ENCODE data around the gene IPO4.
"Not testable (repeated sequence)": the region's sequence is repeated elsewhere in the genome, so short reads cannot be mapped to it uniquely, and the experiment has no call there.

The IPO4 gene

GRCh38 chr14:24188251-24189058, at the start of gene IPO4:
Gene IPO4 (minus strand): TSS chr14:24188816. CDS start chr14:24188787, 29 bp downstream.
- peak; percentile 93 to 94 for DNase-seq

DNA sequence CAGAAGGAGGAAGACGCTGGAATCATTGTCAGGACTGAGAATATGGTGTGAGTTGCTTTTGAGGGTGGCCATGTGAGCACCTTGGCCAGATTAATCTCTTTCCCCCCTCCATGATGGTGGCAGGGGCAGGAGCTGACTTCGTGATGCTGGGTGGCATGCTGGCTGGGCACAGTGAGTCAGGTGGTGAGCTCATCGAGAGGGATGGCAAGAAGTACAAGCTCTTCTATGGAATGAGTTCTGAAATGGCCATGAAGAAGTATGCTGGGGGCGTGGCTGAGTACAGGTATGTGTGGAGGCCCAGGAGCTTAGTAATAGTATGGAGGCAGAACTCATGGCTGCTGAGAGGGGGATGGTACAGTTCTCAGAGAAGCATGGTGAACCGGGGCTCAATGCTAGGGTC, 49.5 kb upstream of the IPO4 start:
- DNase-seq, result no peak

DNA sequence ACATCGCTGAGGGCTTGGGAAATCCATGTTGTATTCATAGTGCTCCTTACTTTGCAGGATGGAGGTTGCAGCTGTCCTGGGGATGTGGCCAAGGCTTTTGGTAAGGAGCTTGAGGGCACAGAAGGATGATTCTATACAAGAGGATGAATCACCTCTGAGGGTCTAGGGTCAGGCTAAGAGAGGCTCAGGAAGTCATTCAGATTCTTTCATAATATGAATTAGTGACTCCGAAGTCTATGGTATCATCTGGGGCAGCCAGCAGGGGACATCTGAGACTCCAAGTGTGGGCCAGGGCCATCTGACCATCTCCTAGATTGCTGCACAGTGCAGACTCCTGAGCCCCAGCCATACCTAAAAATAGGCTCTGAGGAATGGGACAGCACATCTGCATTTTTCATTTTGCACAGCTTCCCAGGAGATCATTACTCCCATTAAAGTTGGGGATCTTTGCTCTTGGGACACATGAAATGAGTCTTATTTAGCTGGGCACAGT, 48.9 kb upstream of the IPO4 start:
- no peak for DNase-seq

DNA sequence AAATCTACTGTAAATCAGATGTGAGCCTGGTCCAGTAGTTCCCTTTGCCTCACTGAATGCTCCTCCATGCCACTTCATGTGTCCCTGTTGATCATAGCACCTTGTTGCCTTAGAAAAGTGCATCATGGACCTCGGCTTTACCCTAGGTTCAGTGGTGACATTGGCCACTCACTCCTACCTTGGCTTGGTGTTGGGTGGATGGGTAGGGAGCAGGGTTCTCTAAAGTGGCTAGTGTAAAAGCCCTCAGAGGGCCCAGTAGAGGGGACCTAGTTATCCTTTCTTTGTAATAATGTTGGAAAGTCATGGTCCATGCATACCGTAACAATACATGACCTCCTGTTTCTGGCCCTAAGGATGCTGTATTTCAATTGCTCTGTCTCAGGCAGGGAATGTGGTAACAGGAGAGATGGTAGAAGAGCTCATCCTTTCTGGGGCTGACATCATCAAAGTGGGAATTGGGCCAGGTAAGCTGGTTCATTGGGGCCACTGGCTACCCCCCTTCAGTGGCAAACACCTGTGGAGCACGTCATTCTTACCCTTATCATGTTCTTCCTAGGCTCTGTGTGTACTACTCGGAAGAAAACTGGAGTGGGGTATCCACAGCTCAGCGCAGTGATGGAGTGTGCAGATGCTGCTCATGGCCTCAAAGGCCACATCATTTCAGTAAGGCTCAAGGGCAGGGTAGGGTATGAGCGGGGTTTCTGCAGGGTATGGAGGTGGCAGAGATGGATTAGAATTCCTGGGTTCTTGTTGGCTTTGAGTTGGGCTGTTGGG, 48.3 kb upstream of the IPO4 start:
- DNase-seq, result no peak

DNA sequence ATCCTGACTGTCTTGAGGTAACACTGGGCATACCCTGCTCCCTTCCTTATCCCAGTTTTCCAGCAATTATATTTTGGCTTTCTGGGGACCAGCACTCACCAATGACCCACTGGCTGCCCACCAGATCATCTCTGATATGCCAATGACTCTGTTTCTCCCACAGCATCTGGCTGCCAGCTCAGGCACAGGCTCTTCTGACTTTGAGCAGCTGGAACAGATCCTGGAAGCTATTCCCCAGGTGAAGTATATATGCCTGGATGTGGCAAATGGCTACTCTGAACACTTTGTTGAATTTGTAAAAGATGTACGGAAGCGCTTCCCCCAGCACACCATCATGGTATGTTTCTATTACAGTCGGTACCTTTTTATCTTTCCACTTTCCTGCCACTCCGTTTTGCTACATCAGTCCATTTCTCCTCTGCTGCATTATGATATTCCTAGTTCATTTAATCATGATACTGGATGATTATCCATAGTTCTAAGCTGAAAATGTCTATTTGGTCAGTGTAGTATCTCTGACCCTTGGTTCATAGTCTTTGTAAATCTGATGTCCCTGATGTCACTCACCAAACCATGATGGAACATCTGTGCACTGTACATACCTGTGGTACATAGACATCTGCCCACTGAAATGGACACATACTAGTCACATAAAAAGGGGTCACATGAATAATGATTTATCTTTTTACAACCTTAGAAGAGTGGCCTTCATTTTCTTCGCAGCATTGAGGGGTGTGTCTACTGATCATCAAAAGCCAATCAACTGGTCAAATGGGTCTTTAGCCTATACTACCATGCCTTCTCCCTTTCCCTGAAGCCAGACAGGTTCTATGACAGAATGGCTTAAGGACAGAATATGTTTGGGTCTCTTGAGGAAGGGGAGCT, 47.4 kb upstream of the IPO4 start:
- DNase-seq, result no peak

DNA sequence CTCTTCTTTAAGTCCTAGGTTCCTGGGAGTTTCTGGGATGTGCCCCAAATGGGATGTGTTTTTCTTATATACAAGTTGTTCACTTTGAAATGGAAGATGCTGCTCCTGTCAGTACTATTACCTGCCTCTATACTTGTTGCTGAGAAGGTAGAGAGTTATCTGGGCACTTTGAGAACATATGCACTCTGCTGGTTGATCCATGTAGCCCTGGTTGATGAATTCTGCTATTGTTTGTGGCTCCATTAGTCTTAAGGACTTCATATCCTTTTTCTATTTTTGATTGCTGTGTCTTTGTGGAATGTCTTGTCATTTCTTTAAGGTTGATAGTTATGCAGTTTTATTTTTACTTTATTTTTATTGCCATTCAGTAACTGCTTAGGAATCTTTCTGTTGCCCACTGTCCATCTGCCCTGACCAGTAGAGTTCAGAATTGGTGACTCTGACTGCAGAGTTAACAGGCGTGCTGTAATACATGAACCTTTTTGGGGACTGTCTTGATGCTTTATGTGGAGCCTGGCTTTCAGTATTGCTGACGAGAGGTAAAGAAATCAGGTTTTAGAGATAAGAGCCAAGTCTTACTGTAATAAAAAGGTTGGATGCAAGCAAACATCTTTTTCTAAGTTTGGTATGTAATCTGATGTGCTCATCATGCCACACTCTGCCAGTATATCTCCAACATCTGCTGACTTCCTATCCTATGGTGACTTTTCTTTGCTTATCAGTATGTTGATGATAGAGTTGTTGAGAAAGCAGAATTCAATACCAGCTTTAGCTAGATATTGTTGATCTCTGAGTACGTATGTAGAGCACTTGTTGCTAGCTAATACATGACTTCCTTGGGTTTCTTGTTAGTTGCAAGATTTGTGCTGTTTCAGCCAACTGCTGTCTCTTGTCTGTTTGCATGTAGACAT, 45.7 kb upstream of the IPO4 start:
- DNase-seq, result no peak

DNA sequence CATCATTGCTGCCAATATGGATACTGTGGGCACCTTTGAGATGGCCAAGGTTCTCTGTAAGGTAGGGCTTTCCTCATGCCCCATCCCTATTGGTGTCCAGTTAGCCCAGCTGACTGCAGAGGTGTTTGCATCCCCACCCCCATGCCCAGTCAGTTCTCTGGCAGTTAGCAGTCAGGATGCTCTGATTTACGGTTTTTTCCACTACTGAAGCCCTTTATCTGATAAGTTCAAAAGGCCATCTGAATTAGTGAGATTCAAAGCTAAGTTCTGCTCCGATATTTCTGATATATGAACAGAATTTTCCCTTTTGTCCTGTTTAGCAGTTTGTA, 44.9 kb upstream of the IPO4 start:
- peak in 1 of 2 experiments; percentile 20 for DNase-seq

DNA sequence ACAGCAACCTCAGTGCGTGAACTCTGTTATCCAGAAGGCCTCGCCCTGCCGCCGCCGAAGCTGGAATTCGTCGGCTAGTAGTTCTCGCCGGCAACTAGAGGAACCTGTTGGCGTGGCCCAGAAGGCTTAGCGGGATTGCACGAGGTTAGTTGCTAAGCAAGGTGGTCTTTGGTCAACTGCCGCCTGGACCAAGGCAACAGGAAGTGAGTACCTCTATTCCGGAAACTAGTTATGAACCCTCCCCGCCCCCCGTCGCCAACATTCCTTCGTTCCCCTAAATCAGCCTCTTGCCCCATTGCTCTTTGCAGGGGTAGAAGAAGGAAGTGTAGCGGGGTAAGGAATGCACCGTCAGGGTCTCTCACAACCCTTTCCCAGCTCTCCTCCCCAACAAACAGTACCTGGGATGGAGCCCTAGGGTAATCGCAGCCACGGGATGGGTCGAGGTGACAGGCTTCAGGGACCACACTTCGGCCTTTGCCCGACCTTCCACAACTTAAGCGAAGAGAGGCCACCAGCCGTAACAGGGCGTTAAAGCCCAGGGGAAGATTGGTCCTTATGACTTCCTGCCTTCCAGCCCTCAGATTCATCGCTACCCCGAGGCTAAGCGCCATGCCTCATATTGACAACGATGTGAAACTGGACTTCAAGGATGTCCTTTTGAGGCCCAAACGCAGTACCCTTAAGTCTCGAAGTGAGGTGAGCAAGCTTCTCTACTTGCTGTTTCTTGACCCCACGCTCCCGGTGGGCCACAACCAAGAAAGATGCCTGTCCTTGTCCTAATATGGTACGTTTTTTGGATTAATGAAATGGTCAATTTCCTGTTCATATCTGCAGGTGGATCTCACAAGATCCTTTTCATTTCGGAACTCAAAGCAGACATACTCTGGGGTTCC, 44.3 kb upstream of the IPO4 start, which contains the start of gene GMPR2:
Gene GMPR2, plus strand, starts transcription at position 285 of the 893 bp plus-strand sequence. Its CDS starts 325 bp downstream, at position 610.
- peak in 1 of 2 experiments; percentile 95 for DNase-seq

DNA sequence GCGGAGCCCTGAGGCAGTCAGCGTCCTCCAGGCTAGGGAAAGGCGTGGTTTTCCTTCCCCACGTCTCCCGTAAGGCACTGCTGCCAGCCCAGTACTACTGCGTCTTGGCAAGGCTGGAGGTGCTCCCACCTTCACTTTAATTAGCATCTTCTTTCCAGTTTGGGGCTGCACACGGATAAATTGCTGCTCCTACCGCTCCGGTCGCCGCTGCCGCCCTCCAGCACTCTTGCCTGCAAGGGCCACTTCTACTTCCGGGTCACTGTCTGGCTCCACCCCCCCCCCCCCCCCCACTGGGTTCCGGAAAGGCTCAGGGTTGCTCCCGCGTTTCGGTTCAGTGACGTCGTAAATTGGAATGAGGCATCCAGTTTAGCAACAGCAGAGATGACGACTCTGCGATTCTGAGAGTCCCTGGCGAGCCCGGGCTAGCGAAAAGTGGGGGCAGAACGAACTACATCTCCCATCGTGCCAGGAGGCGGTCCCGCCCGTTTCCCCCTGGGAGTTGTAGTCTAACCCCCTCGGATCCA, 43.6 kb upstream of the IPO4 start, which contains the start of gene NEDD8:
Gene NEDD8, minus strand, starts transcription at position 247 of the 524 bp plus-strand sequence. Its CDS starts 100 bp downstream, at position 147.
- DNase-seq, result peak; percentile 88 to 95

- peak in 1 of 2 experiments; percentile 40 for DNase-seq
Observed at GRCh38 chr14:24231263-24232120, 42.9 kb upstream of the IPO4 start.

- no peak for DNase-seq
Observed at GRCh38 chr14:24228902-24229301, 40.3 kb upstream of the IPO4 start.

GRCh38 chr14:24226473-24226872, 37.9 kb upstream of the IPO4 start:
- DNase-seq, result no peak

DNA sequence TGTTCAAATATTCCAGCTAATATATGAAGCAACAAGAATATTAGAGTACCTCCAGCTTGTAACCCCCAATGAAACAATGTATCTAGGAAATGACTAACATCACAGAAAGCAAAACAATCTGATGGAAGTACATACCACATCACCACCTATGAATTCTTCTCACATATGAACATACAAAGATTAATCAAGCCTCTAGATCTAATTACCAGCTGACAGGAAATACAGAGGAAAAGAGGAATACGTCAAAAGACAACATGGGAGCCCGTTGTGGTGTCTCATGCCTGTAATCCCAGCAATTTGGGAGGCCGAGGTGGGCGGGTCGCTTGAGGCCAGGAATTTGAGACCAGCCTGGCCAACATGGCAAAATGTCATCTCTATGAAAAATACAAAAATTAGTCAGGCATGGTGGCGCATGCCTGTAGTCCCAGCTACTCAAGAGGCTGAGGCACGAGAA, 36.0 kb upstream of the IPO4 start:
- DNase-seq, result peak; percentile 75 to 92

DNA sequence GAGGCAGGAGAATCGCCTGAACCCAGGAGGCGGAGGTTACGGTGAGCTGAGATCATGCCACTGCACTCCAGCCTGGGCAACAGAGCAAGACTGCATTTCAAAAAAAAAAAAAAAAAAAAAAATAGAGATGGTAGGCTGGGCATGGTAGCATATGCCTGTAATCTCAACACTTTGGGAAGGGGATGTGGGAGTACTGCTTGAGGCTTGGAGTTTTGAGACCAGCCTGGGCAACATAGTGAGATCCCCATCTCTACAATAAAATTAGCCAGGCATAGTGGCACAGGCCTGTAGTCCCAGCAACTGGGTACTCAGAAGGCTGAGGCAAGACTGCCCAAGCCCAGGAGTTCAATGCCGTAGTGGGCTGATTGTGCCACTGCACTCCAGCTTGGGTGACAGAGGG, 34.4 kb upstream of the IPO4 start:
- not testable (repeated sequence) for DNase-seq

DNA sequence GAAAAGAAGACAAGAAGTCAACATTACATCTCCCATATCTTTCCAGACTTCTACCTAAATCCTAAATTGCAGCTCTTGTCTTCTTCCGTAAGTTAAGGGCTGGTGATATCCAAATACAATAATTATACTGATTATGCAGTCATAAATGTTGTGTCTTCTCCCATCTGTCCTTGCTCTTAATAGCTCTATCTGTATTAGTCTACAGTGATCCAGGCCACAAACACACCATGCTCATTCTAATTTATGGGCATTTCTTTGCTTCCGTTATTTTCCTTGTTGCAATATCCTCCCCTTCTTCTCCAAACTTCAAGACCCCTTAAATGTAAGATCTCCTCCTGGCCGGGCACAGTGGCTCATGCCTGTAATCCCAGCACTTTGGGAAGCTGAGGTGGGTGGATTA, 30.9 kb upstream of the IPO4 start:
- DNase-seq, result no peak

DNA sequence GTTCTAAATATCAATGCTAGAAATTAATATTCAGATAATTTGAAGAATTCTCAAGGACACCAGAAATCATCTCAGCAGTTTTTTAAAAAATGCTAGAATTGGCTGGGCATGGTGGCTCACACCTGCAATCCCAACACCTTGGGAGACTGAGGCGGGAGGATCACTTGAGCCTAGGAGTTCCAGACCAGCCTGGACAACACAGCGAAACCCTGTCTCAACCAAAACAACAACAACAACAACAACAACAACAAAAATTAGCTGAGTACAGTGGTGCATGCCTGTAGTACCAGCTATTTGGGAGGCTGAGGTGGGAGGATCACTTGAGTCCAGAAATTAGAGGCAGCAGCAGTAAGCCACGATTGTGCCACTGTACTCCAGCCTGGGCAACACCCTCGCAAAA, 30.5 kb upstream of the IPO4 start:
- no peak for DNase-seq

- not testable (repeated sequence) for DNase-seq
Observed at GRCh38 chr14:24216876-24217275, 28.3 kb upstream of the IPO4 start.

GRCh38 chr14:24216345-24216699, 27.7 kb upstream of the IPO4 start:
- DNase-seq, result no peak

Measured in SW 1271 (cell line).